Lung (tissue), 12 donors: ENCODE measurements around the gene VCP. TPM values are rescaled to one million over a fixed set of nuclear protein-coding genes. Genes with fewer than 3 reads are reported as not detected.
A peak's percentile ranks its signal among the peaks of the same experiment; 100 is the strongest.

Experiments used
- ATAC-seq: fragments of 200-7000 bp; cut with Tn5 transposase; one replicate; pipeline ENCODE4 v1.9.1; 2020; ENCODE audit warnings: moderate number of reproducible peaks; ENCODE audit not compliant: insufficient read depth, low FRiP score
- DNase-seq, 3 donors: peaks; one replicate each; pipeline ENCODE4 v3.0.0-alpha.2; 2013 to 2017
- H3K27ac ChIP-seq, 2 donors: one replicate each; pipeline ENCODE4 v1.5.1; 2013; ENCODE audit warnings: mild to moderate bottlenecking in 2 of 2, moderate library complexity in 2 of 2, control low read depth in 1 of 2, inconsistent platforms in 1 of 2, low read depth in 1 of 2, low read length in 1 of 2
- H3K27me3 ChIP-seq, 3 donors: one replicate each; pipeline ENCODE4 v1.5.1; 2013; ENCODE audit warnings: low read length in 2 of 3; ENCODE audit not compliant: control insufficient read depth in 3 of 3, insufficient read depth in 3 of 3
- H3K36me3 ChIP-seq, 4 donors: one replicate each; pipeline ENCODE4 v1.5.1; 2013; ENCODE audit warnings: low read length in 4 of 4, mild to moderate bottlenecking in 1 of 4, moderate library complexity in 1 of 4; ENCODE audit not compliant: control insufficient read depth in 4 of 4, insufficient read depth in 4 of 4
- H3K4me1 ChIP-seq, 5 donors: one replicate each; pipeline ENCODE4 v1.5.1; 2013; ENCODE audit warnings: low read length in 5 of 5, mild to moderate bottlenecking in 2 of 5, moderate library complexity in 1 of 5; ENCODE audit not compliant: control insufficient read depth in 5 of 5, insufficient read depth in 5 of 5
- H3K4me3 ChIP-seq: one replicate; pipeline ENCODE4 v1.5.1; 2013; ENCODE audit warnings: mild to moderate bottlenecking, control low read depth, moderate library complexity
- H3K9ac ChIP-seq, 2 donors: one replicate each; pipeline ENCODE4 v1.5.1; 2013; ENCODE audit warnings: low read length in 2 of 2, control low read depth in 1 of 2; ENCODE audit not compliant: insufficient read depth in 1 of 2
- H3K9me3 ChIP-seq, 4 donors: one replicate each; pipeline ENCODE4 v1.5.1; 2013; ENCODE audit warnings: low read length in 3 of 4, mild to moderate bottlenecking in 1 of 4, moderate library complexity in 1 of 4; ENCODE audit not compliant: control insufficient read depth in 4 of 4, insufficient read depth in 3 of 4
- WGBS, 2 donors: extraction: QIAGEN DNeasy Blood & Tissue Kit; methylation state at CpG; one replicate each; pipeline ENCODE4 v1.1.7; 2013; 5-methylcytosine and 5-hydroxymethylcytosine counted together
- polyA plus RNA-seq, 2 donors: library from polyadenylated mRNA; stranded (reverse); fragments of 200-250 nt; gene quantifications; one replicate each; pipeline ENCODE4 v1.2.1, GENCODE V29; 2013
- total RNA-seq, 2 donors: library from RNA; depleted of rRNA in 1 of 2; stranded (reverse); fragments of >200 nt in 1 of 2; gene quantifications; one replicate each; pipeline ENCODE4 v1.2.1, GENCODE V29; 2014 to 2021
- TF ChIP-seq, protein P1 (sequence below): IDR thresholded peaks from 2 replicates; pipeline ENCODE4 v1.5.1; 2012; ENCODE audit warnings: mild to moderate bottlenecking; ENCODE audit errors: control extremely low read depth, extremely low read depth
- donor health status: control.
- donor health status: control.
- donor health status: Bipolar disorder and iron deficiency.
- donor health status: healthy.
- donor health status: DM: yes; HTN: yes; CAD: no.

The VCP gene
- total and polyA plus RNA-seq, 4 donors, result 58.5 to 249 (median 178) TPM

DNA sequence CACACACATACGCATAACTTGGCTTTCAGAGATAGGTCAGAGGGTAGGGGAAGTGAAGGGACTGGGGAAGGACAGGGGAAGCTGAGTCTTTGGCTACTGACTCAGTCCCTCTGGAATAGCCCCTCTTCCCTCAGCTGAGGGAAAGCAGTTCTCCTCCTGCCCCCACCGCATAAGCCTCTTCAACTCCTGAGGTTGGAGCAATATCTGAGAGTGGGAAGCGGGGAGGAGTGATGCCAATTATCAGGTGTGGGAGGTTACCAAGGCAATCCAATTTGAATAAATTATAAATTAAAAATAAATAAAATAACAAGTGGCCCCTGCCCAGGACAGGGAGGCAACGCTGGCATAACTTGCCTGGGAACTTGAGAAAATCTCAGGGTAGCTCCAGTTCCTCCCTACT, 32.2 kb upstream of the VCP start:
- WGBS, 2 donors, result 93 to 96% methylated on average over 4 of the region's 4 CpGs
- ATAC-seq, result no peak

DNA sequence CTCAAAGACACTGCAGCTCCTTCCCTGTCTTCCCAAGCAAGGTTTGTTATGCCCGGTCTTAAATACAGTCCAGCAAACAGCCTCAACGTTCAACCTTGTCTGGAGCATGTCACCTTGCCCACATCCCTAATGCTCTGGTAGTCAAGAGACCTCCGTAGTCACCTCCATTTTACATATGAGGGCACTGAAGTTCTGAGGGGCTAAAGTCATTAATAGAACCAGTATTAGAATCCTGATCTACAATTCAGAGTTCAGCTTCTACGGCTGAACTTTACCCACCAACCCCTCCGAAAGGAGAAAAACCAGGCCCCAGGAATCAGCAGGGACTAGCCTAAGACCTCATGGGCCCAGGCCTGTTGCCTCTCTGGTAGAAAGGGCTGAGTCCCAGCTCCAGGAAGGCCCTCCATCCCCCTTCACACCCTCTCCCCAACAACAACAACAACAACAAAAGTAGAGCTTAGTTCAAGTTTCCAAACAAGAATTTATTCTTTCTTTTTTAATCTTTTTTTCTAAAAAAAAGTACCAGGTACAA, 31.3 kb upstream of the VCP start:
- no peaks in the 10 kb centered on the region for H3K27me3 ChIP-seq
- peak overlapping the region in 1 of 2 donors; percentile 88 for H3K27ac ChIP-seq
- ATAC-seq, result no peak
- H3K4me1 ChIP-seq, result peaks cover 4 to 17% (median 13%) of the 10 kb centered on the region in 5 donors
- H3K9me3 ChIP-seq, result no peaks in the 10 kb centered on the region
- H3K36me3 ChIP-seq, result peaks cover 18 to 45% (median 31%) of the 10 kb centered on the region in 4 donors
- H3K9ac ChIP-seq, result peak overlapping the region; percentile 35 to 87
- no peak for DNase-seq
- TF ChIP-seq, protein P1, sequence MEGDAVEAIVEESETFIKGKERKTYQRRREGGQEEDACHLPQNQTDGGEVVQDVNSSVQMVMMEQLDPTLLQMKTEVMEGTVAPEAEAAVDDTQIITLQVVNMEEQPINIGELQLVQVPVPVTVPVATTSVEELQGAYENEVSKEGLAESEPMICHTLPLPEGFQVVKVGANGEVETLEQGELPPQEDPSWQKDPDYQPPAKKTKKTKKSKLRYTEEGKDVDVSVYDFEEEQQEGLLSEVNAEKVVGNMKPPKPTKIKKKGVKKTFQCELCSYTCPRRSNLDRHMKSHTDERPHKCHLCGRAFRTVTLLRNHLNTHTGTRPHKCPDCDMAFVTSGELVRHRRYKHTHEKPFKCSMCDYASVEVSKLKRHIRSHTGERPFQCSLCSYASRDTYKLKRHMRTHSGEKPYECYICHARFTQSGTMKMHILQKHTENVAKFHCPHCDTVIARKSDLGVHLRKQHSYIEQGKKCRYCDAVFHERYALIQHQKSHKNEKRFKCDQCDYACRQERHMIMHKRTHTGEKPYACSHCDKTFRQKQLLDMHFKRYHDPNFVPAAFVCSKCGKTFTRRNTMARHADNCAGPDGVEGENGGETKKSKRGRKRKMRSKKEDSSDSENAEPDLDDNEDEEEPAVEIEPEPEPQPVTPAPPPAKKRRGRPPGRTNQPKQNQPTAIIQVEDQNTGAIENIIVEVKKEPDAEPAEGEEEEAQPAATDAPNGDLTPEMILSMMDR, result no peak
- H3K4me3 ChIP-seq, result no peak overlapping the region
- 42 to 48% methylated on average over 5 of the region's 5 CpGs for WGBS, 2 donors

More for the DNA sequence above, 32.2 kb upstream of the VCP start:
- H3K4me1 ChIP-seq, result peaks cover 4 to 18% (median 17%) of the 10 kb centered on the region in 5 donors
- DNase-seq, result no peak
- TF ChIP-seq, protein P1, result no peak
- H3K27ac ChIP-seq, result no peak overlapping the region
- peaks cover 18 to 45% (median 31%) of the 10 kb centered on the region in 4 donors for H3K36me3 ChIP-seq
- no peaks in the 10 kb centered on the region for H3K27me3 ChIP-seq
- H3K9me3 ChIP-seq, result no peaks in the 10 kb centered on the region
- H3K4me3 ChIP-seq, result no peak overlapping the region
- no peak overlapping the region for H3K9ac ChIP-seq

DNA sequence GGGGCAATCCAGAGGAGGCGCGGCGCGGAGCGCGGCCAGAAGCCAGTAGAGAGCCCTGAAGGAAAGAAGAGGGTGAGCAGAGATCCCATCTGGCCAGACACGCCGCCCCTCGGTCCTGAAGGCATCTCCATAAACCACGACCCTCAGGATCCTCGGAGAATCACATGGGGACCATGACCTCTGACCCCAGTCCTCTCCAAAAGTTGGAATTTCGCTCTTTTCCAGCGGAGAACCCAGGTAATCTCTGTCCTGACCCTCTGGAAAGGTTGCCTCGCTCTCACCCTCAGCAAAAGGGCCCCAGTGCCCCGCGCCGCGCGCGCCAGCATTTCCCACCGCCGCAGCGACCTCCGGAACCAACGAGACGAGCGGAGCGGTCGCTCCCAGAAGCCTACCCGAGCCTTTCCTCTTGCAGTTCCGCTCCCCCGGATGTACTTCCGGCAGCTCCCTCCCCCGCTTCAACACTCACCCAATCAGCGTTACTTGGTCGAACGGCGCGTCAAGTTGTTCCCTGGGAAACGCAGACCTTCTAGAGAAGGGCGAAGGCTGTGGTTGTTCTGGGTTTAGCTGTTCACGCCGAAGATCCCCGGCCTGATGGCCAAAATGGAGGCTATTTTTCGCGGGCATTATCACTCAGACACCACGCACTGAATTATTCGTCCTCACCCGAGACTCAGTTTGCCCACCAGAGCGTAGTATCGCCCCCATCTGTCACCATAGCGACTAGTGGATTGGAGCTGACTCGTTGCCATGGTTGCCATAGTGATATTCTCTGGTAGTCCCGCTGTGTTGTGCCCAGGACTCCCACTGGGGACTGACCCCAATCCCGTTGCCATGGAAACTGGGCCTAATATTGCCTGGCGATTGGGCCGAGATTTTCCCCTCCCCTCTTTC, 30.6 kb upstream of the VCP start, which contains the start of gene STOML2:
Gene STOML2, minus strand, starts transcription at position 363 of the 891 bp plus-strand sequence. Its CDS starts 37 bp downstream, at position 326.
- H3K9me3 ChIP-seq, result no peaks in the 10 kb centered on the region
- DNase-seq, result peak; percentile 97 to 99 (median 98)
- H3K27me3 ChIP-seq, result no peaks in the 10 kb centered on the region
- H3K36me3 ChIP-seq, result peaks cover 18 to 42% (median 29%) of the 10 kb centered on the region in 4 donors
- H3K4me1 ChIP-seq, result peaks cover 4 to 17% (median 13%) of the 10 kb centered on the region in 5 donors
- H3K27ac ChIP-seq, result peak within 1 kb of the TSS; percentile 70 to 88
- TF ChIP-seq, protein P1, result no peak
- peak within 1 kb of the TSS; percentile 81 for H3K4me3 ChIP-seq
- 1% methylated on average over 57 of the region's 57 CpGs for WGBS, 2 donors
- peak; percentile 95 for ATAC-seq
- peak within 1 kb of the TSS; percentile 93 for H3K9ac ChIP-seq
